HG03095 (cell line): ENCODE measurements around the gene MAPK8IP3.

ENCODE experiments used
- ATAC-seq: cut with Tn5 transposase; IDR thresholded peaks from one replicate; pipeline ENCODE4 v1.9.1; 2021; ENCODE audit warnings: moderate library complexity; ENCODE audit not compliant: unreplicated experiment

MAPK8IP3 gene

GRCh38 chr16:1771864-1772361 lies 65.9 kb downstream of the MAPK8IP3 start:
- no peak for ATAC-seq

DNA sequence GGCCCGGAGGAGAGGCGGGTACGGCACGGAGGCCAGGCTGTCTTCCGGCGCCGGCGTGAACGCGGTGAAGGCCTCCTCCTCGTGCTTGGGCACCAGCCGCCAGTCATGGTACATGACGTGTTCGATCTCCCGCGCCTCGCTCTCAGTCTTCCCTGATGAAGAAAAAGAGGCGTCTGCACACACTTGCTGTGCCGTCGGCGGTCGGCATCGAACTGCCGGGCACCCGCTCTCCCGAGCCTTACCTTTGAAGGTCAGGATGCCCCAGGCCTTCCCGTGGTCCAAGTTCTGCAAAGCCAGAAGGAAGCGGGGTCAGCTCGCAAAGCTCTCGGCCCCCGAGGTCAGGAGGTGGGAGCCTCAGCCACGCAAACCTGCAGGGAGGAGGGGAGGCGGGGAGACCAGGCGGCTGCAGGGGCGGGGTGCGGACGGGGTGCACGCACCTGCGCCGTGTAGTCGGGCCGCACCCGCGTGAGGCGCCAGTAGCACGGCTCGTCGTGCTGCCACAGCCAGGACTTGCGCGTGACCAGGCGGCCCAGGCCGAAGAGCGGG lies 66.4 kb downstream of the MAPK8IP3 start, which contains the start of gene EME2:
EME2 (plus strand) TSS at position 449 of the 546 bp plus-strand sequence. CDS start 418 bp downstream, outside the sequence.
- no peak for ATAC-seq

DNA sequence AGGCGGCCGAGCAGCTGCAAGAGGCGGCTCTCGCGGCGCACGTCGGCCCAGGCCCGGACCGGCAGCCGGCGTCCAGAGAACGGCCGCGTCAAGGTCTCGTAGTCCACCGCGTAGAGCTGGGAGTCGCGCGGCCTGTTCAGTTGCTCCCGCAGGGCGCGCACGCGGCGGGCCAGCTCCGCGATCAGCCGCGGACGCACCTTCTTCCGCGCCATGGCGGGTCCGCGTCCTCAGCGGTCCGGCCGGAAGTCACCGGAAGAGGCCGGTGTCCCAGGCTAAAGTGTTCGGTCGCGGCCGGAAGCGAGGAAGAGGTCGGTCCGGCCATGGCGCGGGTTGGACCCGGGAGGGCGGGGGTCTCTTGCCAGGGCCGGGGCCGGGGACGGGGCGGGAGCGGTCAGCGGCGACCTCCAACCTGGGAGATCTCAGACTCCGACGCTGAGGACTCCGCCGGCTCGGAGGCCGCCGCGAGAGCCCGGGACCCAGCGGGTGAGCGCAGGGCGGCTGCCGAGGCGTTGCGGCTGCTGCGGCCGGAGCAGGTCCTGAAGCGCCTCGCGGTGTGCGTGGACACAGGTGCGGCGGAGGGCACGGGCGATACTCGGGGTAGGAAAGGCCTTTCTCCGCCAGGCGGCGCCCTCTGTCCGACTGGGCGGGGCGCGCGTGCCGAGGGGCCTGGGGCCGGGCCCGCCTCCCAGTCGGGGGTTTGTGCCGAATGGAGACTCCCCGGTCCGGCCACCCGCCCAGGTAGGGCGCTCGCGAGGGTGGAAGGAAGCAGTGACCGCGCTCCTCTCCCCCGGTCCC lies 67.1 kb downstream of the MAPK8IP3 start, which contains the start of gene MRPS34:
MRPS34 (minus strand) TSS at position 227 of the 795 bp plus-strand sequence; CDS start at position 212, 15 bp downstream.
- no peak for ATAC-seq

GRCh38 chr16:1773703-1774447 lies 67.9 kb downstream of the MAPK8IP3 start:
- ATAC-seq = no peak

DNA sequence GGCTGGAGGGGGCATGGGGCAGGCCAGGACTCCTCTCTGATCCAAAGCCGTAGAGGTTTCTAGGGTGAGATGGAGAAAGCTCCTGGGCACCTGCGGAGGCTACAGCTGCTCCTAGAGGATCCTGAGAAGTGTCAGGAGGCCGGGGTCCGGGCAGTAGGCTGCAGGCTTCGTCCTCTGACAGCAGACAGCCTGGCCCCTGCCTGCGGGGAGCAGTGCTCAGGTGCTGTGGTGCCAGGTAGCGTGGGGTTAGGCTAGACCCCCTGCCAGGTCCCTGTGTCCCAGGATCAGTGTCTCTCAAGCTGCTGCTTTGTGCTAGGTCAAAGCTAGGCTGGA lies 68.4 kb downstream of the MAPK8IP3 start:
- ATAC-seq = no peak

GRCh38 chr16:1775006-1775845 lies 69.2 kb downstream of the MAPK8IP3 start:
- no peak for ATAC-seq

GRCh38 chr16:1775846-1776671 lies 70.1 kb downstream of the MAPK8IP3 start:
- ATAC-seq = no peak

DNA sequence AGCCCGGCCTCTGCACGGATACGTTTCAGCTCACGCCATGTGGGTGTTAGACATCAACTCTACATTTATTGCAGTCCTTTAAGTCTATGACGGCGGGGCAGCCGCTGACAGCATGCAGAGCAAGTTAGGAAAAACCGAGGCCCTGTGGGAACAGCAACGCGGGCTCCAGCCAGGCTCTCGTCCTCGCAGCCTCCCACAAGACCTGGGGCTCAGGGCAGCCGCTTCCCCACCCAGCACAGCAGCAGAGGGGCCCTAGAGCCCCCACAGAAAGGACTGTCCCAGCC lies 70.6 kb downstream of the MAPK8IP3 start:
- ATAC-seq = no peak

DNA sequence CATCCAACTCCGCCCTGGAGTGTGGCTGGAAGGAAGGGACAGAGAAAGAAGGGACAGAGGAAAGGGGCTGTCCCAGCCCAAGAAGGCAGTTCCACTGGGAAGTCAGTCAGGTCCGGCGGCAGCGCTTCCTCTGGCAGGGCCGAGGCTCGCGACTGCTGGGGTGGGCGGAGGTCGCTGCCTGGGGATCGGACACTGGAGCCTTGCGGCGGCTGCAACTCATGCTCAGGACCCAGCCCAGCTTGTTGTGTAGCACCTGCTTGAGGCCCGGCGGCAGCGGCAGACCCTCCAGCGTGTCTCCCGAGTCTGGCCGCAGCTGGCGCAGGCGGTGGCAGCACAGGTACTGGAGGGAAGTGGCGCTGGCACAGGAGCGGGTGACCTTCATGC lies 71.0 kb downstream of the MAPK8IP3 start:
- ATAC-seq = no peak

GRCh38 chr16:1777375-1778199 lies 71.6 kb downstream of the MAPK8IP3 start:
- ATAC-seq = no peak

GRCh38 chr16:1778200-1779179 lies 72.5 kb downstream of the MAPK8IP3 start:
- no peak for ATAC-seq

DNA sequence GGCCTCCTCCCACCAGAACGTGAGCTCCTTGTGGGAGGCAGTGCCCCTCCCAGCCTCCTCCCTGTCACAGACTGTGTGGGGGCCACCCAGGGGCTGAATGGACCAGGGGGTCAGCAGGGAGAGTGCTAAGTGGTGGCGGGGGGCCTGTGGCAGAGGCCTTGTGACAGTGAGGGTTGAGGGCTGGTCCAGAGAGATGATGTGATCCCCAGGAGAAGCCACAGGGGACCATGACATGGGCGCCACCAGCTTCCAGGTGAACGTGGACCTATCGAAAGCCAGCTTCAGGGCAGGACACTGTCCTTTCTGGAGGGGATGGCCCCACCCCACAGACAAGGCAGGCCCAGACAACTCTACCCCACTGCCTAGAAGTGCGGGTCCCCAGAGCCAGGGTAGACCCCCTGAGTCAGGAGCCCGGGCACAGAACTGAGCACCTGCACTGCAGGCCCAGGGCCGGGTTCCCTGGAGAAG lies 73.3 kb downstream of the MAPK8IP3 start:
- no peak for ATAC-seq

DNA sequence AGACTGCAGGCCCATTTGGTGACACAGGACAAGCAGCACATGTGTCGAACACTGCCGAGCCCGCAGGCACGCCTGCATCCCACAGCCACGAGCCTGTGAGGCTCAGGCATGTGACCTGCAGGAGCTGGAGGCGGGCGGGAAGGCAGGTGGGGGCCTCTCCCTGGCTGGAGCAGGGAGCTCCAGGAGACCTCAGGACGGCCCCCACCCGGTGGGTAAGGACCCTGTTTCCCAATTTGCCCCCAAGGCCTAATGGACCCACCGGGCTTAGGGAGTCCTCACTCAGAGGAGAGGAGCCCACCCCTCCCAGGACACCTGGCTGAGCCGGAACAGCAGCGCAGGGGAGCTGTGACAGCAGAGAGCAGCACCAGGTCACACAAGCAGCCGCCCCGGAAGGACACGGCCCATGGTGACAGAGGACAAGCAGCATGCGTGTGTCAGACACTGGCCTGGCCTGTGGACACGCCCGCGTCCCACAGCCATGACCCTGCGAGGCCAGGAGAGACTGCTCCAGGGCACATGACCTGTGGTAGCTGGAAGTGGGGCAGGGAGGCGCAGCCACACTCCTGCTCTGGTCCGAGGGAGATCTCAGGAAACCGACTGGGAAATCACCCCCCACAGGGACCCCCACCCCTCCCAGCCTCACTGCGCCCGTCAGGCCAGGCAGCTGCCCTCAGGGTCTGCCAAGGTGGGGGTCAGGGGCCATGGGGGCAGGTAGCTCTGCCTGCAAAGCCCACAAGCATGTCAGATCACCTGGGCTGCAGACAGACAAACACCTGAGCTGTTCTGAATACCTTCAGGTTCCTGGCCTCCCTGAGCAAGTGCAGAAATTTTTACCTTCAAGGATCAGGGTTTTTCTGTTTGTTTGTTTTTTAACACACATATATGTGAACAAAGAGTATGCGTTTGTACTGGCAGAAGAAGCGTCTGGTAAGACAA lies 74.0 kb downstream of the MAPK8IP3 start:
- no peak for ATAC-seq

GRCh38 chr16:1780677-1781072 lies 74.7 kb downstream of the MAPK8IP3 start:
- ATAC-seq = no peak

DNA sequence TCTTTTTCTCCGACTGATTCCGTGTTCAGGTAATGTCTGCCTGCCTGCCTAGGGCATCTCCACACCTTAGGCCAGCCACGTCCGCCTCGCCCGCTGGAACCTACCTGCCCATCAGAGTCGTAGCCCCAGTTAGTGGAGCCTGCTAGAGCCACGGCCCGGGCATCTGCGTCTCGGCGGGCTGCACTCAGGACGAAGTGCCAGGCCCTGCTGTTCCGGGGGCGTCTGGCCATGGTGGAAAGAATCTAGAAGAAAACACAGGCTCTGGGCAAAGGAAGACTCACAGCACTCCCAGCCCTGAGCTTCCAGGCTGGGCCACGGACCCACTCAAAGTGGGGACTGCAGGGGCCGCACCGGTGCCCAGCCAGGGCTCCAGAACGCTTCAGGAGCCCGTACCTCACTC lies 75.3 kb downstream of the MAPK8IP3 start:
- no peak for ATAC-seq

DNA sequence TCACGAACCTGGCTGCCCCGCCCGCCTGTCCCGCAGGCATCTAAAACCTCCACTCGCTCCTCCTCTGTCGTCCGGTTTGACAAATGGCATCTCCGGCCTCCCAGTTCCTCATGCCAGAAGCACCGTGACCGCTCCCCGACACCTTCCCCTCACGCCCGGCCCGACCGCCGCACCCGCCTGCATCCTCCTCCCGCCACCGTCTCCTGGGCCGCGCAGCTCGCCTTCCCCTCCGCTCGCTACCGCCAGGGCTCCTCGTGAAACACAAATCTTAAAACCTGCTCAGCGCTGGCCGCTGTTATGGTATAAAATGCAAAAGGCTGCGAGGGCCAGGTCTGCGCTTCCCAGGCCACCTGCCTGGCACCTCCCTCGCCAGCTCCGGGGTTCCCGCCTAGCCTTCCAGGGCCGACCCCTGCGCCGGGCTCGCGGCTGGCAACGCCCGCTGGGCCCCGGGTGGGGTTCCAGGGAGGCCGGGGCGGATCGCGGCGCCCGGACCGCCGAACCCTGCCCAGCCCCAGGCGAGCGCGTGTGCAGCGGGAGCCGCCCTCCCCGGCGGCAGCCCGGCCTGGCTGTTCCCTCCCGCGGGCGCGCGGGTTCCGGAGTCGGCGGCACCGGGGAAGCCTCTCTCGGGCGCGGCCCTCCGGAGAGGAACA lies 75.9 kb downstream of the MAPK8IP3 start:
- ATAC-seq = no peak
